GM21529 (cell line): Measurements from ENCODE around the gene ZIC4.

ENCODE experiments used
- ATAC-seq: cut with Tn5 transposase; IDR thresholded peaks from one replicate; pipeline ENCODE4 v1.9.1; 2021; ENCODE audit not compliant: unreplicated experiment

Gene ZIC4

DNA sequence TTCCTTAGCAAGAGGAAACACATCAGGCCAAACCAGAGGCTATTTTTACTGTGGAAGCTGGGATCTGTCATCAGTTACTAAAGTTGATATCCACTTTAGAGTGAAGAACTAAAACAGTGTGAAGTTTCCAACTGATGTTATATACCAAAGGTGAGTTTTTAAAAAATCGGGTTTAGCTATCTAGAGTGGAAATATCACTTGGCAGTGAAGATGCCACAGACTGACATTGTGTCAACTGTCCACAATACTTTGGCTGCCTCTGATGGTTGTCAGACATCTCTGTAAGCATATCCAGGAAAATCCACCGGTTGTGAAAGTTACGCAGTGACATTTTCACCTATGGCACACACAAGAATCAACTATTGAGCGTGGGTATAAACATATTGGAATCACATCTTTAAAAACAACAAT, 12.0 kb upstream of the ZIC4 start:
- no peak for ATAC-seq

DNA sequence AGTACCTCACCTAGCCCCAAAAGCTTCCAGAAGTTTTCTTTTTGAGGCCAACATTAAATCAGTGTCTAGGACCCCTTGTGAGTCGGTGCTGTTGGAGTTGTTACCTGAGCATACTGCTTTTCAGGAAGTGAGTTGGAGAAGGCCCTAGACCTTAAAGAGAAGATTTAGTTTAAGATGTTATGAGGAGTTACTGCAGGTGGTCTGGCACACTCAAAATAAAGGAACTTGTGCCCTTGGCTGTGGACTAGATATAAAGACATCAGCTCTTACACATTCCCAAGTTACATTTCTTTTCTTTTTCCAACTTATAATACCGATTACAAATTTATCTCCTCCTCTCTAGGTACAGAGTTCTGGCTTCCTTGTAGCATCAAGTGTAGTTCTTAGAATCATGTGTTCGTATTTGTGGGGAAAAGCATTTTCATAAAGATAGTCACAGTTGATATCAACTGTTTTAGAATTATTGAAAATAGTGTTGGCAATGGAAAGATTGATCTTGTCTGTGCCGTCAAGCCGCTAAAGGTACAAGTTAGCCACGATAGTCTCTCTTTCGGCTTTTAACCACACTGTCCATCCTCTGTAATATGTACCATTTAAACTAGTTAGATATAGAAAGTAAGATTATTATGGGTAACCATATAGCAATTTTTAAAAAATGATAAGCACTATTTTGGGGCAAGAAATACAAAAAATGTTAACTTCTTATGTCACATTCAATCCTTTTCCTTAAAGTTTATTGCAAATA, 11.4 kb upstream of the ZIC4 start:
- no peak for ATAC-seq

DNA sequence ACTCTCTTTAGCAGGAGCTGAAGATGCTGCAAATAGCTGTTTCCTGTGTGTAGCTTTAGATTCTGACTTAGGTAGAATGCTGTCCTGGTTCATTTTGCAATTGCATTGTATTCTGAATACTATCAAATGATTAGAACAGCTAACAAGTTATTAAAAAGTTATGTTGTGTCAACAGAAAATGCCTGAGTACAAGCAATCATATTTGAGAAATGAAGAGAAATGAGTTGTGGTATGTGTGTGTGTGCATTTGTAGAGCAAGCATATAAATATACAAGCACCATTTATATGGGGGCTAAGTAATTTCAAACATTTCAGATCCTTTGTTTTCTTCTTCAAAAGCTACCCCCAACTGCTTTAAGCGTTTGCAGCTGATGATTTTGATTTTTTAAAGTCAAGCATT, 10.6 kb upstream of the ZIC4 start:
- ATAC-seq, result no peak

DNA sequence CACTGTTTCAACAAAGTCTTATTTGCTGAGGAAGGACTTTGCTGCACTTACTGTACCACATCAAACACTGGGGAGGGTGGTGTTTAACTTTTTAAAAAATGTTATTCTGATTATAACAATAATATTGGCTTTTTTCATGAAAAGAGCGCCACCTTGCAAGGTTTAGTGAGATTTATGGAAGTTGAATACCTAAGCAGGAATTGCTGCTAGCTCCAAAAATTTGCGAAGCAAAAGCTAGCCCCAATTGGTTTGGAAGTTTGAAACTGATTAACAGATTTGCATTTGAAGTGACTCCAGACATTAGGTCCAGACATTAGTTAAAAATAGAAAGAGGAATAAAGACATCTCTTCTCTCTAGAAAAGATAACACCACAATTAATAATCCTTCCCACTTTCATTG, 9.5 kb upstream of the ZIC4 start:
- no peak for ATAC-seq

DNA sequence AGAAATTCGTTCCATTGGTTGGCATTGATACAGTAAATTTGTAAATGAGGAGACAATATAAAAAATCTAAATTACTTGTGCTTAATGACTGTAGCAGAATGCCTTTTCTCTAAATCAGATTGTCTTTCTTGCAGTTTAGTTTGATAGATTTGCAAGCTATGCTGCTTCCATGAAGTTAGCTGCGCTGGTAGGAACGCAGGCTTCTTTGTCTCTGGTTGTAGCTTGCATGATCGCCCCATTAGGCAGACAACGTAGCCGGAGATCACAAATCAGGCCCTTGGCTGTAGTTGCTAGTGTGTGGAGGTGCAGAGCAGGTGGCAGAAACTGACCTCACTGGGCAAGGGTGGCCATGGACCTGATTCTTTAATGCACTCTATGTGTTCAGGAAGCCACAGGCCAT, 8.9 kb upstream of the ZIC4 start:
- no peak for ATAC-seq

DNA sequence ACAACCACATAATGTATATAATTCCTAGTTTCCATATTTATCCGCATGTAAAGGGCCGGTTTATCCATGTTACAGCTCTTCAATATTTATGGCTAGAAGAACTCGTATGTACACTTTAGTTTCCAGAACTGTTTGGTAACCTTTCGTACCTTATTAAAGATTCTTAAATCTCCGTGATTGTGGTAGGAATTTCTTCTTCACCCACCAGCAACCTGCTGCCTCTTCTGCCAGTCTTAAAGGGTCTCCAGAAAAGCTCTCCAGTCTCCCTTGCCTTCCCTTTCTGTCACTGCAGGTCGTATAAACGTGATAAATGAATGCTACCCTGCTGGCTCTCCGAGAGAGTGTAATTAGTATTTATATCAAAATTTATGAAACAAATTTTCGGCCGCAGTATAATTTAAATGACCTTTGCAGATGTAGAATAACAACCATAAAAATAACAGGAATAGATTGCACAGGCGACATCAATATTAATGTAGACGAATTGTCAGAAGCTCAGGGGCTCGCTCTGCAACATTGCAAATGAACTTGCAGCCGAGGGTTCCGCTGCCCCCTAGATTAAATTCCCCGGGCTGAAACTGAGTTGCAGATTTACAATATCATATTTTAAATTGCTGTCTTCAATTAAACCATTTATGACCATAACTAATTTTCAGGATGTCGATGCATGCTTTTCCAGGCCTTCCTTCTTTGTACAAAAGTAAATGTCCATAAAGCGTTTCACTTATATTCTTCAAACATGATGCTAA, 8.2 kb upstream of the ZIC4 start:
- no peak for ATAC-seq

DNA sequence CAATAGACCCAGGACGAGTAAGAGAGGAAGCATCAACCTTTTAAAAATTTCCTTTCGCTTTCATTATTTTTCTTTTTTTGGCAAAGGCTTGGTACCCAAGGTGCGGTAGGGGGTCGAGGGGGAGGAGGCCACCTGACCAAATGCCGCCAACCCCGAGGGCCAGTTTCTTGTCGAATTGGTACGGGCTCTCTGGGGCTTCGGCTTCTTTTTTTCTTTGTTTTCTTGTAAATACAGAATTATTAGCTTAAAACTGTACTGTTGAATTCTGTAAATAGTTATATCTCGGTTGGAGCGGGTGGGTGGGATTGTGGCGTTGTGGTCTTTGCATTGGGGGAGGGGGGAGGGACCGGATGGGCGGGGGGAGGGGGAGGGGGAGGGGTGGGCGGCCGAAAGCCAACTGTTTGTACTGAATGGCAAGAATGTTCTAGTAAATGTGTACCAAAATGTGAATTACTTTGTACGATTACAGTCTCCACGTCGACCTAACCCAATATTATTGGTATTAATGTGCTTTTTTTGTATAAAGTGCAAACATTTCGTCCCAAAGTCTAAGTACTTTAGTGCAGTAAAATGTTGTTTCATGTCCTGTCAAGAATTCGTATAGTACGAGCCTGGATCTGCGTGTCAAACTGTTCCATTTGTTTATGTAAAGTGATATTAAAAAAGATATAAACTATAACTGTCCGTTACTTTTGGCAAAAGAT, 7.5 kb upstream of the ZIC4 start:
- no peak for ATAC-seq

DNA sequence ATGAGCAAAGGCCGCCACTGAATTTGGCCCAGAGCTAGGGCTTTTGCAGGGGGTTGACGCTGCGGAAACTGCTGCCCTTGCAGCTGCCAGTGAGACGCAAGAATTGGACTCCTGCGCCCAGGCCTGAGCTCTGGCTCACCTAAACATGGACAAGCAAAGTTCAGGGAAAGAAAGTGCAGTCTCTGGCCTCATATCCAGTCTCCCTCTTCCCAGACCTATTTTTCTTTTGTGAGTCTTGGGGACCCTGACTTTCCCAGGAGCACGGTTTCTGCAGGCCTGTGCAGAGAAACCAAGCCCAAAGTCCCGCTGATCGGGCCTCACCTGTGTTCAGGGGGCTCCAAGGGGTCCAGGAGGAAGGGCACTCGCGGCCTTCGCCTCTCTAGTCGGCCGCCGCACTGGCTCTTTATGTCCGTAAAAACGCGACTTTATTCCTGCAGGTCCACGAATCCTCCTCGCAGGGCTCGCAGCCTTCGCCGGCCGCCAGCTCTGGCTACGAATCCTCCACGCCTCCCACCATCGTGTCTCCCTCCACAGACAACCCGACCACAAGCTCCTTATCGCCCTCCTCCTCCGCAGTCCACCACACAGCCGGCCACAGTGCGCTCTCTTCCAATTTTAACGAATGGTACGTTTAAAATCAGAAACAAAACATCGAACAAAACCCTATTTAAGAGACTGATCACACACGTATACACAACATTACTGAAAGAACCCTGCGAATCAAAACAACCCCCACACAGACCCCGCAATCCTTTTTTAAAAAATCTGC, 6.8 kb upstream of the ZIC4 start:
- ATAC-seq, result no peak

DNA sequence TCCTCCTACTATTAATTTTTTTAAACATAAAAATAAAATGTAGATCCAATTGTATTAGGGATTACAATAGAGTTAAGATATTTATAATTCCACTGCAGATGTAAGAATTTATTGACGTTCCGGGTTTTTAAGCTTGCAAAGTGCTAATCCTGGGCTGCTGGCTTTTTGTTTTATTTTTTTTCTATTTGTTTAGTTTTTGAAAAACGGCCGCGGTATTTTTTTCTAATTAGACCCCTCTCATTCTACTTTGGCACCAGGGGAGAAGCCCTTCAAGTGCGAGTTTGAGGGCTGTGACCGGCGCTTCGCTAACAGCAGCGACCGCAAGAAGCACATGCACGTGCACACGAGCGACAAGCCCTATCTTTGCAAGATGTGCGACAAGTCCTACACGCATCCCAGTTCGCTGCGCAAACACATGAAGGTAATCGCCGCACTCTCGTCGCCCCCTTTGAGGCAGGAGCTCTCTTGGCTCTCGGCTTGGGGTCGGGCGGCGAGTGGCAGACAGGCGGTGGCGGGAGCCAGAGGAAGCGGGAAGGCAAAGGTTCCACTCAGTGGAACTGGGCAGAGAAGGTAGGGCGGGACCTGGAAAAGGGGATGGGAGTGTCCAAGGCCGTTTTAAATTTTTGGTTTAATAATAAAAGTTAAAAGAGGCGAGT, 6.0 kb upstream of the ZIC4 start:
- no peak for ATAC-seq

DNA sequence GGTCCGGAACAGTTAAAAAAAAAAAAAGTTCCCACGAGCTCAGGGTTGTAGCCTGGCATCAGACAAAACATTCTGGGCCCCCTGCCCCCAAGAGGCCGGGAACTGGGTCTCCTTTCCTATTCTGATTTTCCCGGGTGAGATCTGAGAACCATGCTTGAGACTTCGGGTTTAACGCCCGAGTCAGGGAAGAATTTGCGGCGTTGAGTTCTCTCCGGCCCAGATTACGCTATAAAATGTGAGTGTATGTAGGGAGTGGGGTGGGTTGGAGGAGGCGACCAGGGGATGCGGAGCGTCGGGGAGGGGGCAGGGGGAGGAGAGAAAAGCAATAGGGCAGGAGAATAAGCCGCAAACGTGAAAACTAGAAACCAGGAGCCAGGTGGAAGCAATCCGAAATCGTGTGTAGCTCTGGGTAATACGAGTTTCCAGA, 5.5 kb upstream of the ZIC4 start:
- ATAC-seq, result no peak

DNA sequence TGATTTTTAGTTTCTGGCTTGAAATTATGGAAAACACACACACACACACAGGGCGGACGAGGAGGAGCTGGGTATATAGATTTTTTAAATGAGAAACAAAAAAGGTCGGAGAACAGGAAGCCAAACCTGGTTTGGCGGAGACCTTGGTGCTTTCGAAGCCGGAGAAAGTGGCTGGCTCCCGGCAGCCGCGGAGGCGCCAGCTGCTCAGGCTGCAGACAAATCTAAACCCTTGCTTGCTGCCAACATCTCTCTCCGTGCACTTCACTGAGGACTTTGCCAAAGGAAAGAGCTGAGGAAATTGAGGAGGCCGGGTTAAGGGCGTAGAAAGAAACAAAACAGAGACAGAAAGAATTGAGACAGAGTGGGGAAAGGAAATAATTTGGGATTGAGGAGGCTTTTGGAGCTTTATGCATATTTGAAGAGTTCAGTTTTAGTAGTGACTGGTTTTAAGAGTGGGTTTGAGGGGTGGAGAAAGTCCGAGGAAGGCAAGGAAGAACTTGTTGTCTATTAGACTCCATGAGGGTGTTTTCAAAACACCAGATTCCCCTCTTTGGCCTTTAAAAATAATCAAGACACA, 5.0 kb upstream of the ZIC4 start:
- ATAC-seq, result no peak

DNA sequence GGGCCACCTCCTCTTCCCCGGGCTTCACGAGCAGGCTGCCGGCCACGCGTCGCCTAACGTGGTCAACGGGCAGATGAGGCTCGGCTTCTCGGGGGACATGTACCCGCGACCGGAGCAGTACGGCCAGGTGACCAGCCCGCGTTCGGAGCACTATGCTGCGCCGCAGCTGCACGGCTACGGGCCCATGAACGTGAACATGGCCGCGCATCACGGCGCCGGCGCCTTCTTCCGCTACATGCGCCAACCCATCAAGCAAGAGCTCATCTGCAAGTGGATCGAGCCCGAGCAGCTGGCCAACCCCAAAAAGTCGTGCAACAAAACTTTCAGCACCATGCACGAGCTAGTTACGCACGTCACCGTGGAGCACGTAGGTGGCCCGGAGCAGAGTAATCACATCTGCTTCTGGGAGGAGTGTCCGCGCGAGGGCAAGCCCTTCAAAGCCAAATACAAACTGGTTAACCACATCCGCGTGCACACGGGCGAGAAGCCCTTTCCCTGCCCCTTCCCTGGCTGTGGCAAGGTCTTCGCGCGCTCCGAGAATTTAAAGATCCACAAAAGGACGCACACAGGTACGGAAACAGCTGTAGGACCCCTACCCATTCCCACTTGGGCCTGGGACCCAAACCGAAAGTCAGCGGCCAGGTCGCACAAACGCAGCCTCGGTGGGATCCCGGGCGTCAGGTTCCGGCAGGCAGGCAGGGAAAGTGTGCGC, 4.3 kb upstream of the ZIC4 start:
- ATAC-seq, result no peak

DNA sequence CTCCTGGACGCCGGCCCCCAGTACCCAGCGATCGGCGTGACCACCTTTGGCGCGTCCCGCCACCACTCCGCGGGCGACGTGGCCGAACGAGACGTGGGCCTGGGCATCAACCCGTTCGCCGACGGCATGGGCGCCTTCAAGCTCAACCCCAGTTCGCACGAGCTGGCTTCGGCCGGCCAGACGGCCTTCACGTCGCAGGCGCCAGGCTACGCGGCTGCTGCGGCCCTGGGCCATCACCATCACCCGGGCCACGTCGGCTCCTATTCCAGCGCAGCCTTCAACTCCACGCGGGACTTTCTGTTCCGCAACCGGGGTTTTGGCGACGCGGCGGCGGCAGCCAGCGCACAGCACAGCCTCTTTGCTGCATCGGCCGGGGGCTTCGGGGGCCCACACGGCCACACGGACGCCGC, 3.8 kb upstream of the ZIC4 start:
- ATAC-seq, result no peak

DNA sequence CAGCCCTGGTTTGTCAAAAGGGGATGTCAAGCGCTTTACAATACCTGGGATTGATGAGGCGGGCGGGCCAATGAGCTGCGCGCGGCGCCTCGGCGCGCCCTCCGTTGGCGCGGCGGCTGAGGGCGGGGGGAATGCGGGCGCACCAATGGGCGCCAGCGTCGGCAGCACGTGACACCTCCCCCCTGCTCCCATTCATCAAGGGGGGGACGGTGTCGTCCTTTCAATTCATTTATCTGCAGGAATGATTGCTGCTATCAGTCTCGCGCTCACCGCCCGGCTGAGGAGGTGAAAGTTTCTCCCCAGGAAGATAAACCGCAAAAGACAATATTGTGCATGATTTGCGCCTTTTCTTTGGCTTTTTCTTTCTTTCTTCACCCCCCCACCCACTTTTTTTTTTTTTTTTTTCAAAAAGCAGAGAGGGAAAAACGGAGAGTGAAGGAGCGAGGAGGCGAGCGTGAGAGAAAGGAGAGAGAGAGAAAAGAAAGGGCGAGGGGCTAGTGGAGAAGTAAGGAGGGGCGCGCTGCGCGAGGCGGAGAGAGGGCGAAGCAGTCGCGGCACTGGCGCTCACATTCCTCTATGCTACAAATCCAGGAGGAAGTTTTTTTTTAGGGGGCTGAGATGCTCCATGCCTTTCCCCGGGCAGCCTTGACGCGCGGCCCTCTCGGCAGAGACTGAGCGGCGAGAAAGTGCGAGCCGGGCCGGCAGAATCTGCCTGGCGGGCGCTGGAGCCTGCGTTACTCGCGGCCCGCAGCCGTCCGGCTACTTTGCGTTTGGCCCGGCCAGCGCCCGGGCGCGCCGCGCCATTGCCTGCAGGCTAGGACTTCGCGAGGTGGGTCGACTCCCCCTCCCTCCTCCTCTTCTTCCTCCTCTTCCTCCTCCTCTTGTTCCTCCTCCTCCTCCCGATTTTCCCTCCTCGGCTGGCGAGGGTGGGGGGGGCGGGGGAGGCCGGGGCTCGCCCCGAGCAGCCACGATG, 3.1 kb upstream of the ZIC4 start, which contains the start of gene ZIC1:
Gene ZIC1, plus strand, starts transcription at position 223 of the 973 bp plus-strand sequence. Its CDS starts 748 bp downstream, at position 971.
- no peak for ATAC-seq

DNA sequence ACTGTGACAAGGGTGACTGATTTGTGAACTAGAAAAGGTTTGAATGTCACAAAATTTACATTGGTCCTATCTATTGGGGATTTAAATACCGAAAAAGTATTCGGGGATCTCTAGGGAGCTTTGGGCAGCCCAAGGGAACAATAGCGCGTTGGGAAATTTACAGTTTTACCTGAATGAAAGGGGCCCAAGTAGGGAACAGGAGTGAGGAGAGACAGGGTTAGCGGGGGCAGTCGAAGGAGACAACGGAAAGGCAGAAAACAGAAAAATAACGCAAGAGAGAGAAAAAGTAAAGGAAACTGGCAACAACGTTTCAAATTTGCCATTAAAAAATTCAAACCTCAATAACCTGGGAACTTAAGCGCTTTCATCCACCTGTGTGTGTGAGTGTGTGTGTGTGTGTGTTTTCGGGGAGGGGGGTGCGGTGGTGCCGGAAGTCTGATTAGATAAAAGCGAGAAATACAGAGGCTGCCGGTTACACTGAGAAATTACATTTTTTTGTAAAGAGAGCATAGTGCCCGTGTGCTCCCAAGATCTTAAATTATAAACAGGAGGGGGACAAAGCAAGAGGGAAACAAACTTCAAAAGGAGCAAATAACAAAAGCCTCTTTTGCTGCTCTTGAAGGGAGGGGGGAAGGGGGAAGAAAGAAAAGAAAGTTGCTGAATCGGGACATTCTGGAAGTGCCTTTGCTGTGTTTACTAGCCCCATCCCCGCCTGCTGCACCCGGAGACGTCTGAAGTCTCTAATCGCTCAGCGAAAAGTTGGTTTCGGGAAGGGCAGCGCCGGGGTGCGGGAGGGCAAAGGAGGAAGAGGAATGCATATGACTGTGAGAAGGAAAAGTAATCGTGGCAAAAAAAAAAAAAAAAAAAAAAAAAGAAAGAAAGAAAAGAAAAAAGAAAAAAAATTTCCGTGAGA, 2.1 kb upstream of the ZIC4 start:
- no peak for ATAC-seq

DNA sequence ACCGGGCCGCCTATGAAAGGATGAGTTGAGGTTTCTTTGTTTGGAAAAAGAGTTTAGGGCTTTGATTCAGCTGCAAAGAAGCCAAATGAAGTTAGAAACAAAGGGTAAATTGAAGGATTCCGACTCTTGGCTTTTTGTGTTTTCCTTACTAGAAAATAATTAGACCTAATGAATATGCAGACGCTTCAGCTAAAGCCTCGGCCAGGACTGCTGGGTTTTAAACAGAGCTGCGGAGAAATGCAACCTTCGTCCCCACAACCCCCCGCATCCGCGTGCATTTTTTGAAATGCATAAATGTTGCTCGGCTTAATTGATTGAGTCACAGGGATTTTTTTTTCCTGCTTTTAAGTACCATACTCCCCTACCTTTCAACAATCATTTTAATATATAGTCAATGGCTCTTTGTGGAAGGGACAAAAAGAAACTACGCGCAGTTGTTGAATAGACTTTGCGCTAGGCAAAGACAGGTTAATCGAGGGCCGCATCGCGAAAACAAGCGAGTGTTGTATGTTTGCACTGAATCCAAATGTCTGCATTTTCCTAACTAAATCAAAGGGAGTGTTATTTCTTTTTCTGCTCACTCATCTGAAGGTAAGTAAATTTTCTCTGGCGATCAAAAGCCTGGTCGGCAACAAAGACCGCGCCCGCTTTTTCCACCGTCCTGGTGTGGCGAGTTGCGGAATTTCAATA, 1.3 kb upstream of the ZIC4 start:
- ATAC-seq, result no peak

DNA sequence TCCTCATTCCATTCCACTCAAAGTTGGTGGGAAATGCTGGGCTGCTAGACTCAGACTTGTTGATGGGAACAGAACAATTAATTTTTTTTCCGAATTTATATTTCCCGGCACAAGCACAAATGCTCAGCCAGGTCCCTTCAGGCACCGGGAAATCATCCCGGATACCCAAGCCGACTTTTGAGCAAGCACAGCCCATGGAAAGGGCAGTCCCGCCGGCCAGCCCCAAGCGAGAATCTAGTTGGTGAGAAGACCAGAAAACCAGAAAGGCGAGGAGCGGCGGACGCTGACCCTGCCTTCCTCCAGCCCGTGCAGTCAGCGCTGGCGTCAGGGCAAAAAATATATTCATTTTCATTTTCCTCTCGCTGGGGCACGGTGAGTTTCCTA, 763 bp upstream of the ZIC4 start:
- no peak for ATAC-seq
